Measurements from ENCODE around the gene TP73. TPM values are rescaled to one million over a fixed set of nuclear protein-coding genes. Genes with fewer than 3 reads are reported as not detected.

The TP73 gene
- total and polyA plus RNA-seq, 8 donors, result 0.11 to 0.51 (median 0.28) TPM

DNA sequence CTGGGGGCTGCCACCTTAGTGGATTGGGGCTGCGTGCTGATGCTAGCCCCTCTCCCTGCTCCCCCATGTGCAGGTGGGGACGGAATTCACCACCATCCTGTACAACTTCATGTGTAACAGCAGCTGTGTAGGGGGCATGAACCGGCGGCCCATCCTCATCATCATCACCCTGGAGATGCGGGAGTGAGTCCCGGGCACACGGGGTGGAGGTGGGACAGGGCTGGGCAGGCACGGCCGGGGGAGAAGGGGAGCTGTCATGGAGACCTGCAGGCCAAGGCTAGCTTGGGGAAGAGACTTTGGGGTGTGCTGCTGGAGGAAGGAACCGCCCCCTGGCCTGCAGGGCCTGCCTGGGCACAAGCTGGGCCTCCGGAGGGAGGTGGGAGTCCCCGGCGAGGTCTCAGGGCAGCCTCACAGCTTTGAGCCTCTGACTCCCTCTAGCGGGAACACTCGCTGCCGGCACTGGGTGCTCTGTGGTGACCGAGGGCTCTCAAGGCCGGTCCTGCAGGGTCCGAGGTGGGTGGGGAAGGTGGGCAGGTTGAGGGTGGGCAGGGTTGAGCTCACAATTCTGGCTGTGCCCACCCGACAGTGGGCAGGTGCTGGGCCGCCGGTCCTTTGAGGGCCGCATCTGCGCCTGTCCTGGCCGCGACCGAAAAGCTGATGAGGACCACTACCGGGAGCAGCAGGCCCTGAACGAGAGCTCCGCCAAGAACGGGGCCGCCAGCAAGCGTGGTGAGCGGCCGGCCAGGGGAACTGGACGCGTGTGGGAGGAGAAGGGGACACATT lies 74.9 kb downstream of the TP73 start:
- DNase-seq, result peak in 1 of 6 donors; percentile 65
- FAIRE-seq, result no peak
- intact Hi-C loops (cut with DNase I), result no loop called here
- TF ChIP-seq, protein P1, sequence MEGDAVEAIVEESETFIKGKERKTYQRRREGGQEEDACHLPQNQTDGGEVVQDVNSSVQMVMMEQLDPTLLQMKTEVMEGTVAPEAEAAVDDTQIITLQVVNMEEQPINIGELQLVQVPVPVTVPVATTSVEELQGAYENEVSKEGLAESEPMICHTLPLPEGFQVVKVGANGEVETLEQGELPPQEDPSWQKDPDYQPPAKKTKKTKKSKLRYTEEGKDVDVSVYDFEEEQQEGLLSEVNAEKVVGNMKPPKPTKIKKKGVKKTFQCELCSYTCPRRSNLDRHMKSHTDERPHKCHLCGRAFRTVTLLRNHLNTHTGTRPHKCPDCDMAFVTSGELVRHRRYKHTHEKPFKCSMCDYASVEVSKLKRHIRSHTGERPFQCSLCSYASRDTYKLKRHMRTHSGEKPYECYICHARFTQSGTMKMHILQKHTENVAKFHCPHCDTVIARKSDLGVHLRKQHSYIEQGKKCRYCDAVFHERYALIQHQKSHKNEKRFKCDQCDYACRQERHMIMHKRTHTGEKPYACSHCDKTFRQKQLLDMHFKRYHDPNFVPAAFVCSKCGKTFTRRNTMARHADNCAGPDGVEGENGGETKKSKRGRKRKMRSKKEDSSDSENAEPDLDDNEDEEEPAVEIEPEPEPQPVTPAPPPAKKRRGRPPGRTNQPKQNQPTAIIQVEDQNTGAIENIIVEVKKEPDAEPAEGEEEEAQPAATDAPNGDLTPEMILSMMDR (IDR thresholded peaks at IDR 0.05), result no peak
- Histone ChIP-seq H3K36me3 (no peaks in the 10 kb centered on the region), H3K27me3 (no peaks in the 10 kb centered on the region), H3K4me3 (no peak overlapping the region), H3K9me3 (no peaks in the 10 kb centered on the region), H3K4me1 (no peaks in the 10 kb centered on the region), H3K27ac (no peak overlapping the region)
- WGBS, 2 donors, result 41 to 51% methylated on average over 32 to 37 of the region's 37 CpGs
- ATAC-seq, result peak in 2 of 4 donors; percentile 24 to 60

DNA sequence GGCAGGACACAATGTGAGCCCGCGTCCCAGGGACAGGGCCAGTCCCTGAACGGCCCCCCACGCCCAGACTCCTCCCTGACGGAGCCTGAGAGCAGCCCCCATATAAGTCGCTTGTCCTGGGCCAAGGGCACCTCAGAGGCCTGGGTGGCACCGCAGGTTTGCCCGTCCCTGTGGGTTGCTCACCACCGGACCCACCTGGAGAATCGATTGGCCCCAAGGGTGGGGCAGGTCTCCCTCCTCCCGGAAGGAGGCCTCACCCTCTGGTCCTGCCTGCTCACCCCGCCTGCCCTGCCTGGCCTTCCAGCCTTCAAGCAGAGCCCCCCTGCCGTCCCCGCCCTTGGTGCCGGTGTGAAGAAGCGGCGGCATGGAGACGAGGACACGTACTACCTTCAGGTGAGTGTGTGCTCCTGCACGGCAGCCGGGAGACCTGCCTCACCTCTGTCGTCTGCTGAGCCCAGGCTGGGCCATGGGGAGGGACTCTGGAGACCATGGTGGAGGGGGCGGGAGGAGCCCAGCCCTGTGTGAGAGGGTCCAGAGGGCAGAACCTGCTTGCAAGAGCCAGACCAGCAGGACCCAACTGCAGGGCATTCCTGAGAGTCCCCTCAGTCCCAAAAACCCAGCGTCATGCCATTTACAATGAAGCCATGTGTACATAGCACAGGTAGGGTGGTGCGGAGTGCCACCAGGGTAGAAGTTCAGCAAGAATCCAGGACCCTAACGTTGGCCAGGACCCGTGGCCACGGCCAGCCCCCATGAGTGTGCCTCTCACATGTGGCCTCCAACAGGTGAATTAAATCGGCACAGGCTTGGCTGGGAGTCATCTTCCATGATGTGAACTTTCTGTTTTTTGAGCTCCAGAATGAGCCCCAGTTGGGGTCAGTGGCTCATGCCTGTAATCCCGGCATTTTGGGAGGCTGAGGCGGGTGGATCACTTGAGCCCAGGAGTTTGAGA lies 75.8 kb downstream of the TP73 start:
- peak in 1 of 6 donors; percentile 67 for DNase-seq
- Histone ChIP-seq H3K27ac (no peak overlapping the region), H3K36me3 (no peaks in the 10 kb centered on the region), H3K9me3 (no peaks in the 10 kb centered on the region), H3K4me3 (no peak overlapping the region), H3K4me1 (no peaks in the 10 kb centered on the region), H3K27me3 (no peaks in the 10 kb centered on the region)
- intact Hi-C loops (cut with DNase I), result no loop called here
- TF ChIP-seq, protein P1 (IDR thresholded peaks at IDR 0.05), result no peak
- no peak for FAIRE-seq
- ATAC-seq, result no peak
- 66 to 80% methylated on average over 31 of the region's 31 CpGs for WGBS, 2 donors

DNA sequence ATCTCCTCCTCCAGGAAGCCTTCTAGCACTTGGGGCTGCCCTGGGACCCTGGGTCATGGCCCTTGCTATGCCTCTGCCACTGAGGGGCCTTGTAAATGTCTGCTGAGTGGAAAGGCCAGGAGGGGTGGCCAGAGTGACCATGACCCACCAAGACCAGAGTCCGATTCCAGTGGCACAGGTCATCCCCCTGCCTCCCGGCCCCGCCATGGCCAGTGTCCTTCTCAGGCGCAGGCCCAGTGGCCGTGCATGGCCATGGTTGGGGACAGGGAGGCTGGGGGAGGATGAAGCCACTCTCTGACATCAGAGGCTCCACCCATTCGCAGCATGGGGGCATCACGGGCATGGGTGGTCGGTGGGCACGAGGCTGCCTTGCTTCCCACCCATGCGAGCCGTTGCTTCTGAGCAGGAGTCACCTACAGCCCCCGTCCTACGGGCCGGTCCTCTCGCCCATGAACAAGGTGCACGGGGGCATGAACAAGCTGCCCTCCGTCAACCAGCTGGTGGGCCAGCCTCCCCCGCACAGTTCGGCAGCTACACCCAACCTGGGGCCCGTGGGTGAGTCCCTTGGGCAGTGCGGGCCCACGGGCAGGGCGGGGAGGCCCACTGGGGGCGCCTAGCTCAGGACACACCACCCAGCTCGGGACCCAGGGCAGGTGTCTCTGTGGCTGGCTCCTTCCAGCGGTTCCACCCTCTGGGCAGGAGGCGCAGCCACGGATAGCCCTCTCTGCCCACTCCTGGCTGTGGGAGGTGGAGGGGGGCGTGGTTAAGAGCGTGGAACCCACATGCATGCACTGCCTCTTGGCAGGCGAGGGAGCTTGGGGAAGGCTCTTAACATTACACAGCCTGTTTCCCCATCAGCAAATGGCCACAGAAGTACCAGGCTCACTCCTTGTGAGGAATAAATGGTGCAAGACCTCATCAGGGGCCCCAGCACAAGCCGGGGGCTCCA lies 77.6 kb downstream of the TP73 start:
- TF ChIP-seq, protein P1 (IDR thresholded peaks at IDR 0.05), result no peak
- FAIRE-seq, result no peak
- intact Hi-C loops (cut with DNase I), result no loop called here
- Histone ChIP-seq H3K27ac (no peak overlapping the region), H3K27me3 (no peaks in the 10 kb centered on the region), H3K4me1 (no peaks in the 10 kb centered on the region), H3K36me3 (no peaks in the 10 kb centered on the region), H3K4me3 (no peak overlapping the region), H3K9me3 (no peaks in the 10 kb centered on the region)
- DNase-seq, result peak in 1 of 6 donors; percentile 67
- ATAC-seq, result no peak
- 66 to 77% methylated on average over 31 to 32 of the region's 32 CpGs for WGBS, 2 donors

DNA sequence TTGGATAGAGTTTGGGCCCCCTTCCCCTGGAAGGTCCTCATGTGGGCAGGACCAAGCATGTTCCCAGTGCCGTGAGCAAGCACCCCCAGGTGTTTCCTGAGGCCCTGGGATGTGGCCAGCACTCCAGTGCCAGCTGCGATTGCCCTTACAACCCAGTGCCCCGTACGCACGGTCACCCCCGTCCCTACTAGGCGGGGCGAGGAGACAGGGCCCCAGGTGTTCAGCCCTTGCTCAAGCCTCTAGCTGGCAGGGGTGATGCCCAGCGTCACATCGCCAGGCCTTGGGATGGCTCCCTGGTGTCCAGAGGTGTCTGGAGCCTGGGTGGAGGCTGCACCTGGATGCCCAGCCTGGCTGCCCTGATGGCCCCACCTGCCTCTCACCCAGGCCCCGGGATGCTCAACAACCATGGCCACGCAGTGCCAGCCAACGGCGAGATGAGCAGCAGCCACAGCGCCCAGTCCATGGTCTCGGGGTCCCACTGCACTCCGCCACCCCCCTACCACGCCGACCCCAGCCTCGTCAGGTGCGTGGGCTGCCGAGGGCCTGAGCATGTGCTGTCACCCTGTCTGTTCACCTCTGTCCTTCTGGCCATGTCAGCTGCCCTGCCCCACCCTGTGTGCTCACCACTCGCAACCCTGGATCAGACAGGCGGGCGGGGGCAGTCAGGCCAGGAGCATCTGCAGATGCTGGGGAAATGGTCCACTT lies 78.4 kb downstream of the TP73 start:
- H3K27me3 ChIP-seq, result no peaks in the 10 kb centered on the region
- intact Hi-C loops (cut with DNase I), result no loop called here
- TF ChIP-seq, protein P1 (IDR thresholded peaks at IDR 0.05), result no peak
- no peaks in the 10 kb centered on the region for H3K4me1 ChIP-seq
- no peak overlapping the region for H3K4me3 ChIP-seq
- no peak overlapping the region for H3K27ac ChIP-seq
- DNase-seq, result peak in 1 of 6 donors; percentile 62
- WGBS, 2 donors, result 71 to 83% methylated on average over 25 of the region's 25 CpGs
- no peak for ATAC-seq
- no peaks in the 10 kb centered on the region for H3K36me3 ChIP-seq
- no peaks in the 10 kb centered on the region for H3K9me3 ChIP-seq
- no peak for FAIRE-seq
